OCI-LY1 (cell line): ENCODE results near the gene KCNIP3.
"Not testable (repeated sequence)": the region's sequence is repeated elsewhere in the genome, so short reads cannot be mapped to it uniquely, and the experiment has no call there.

ENCODE experiments used
- CTCF ChIP-seq: fragments of 200-600 bp; sonication (generic), shearing (Covaris generic); IDR thresholded peaks from 2 replicates; pipeline ENCODE4 v1.5.1; 2017; ENCODE audit warnings: mild to moderate bottlenecking, antibody characterized with exemption, low read length, moderate library complexity, mixed read lengths
- EZH2 ChIP-seq: fragments of 200-600 bp; sonication (generic), shearing (Covaris generic); IDR thresholded peaks from 2 replicates; pipeline ENCODE4 v1.8.0; 2017; ENCODE audit warnings: borderline replicate concordance, mixed run types, mild to moderate bottlenecking, antibody characterized with exemption, low read length, moderate library complexity, mixed read lengths

DNA sequence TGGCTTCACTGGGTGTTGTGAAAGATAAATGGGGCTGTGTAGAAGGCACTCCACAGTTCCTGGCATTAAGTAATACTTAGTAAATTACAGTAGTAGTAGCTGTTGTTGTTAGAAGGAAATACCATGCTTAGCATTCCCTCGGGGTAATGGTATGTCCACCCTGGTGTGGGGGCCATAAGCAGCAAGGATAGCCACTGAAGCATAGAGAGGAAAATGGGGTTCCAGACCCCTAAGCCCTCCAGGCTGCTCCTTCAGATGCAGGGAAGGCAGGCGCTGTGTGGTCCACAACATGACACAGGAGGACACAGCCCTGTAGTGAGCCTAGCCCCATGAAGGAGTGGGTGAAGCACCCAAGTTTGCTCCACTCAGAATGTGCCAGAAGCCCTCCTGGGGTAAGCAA lies 136.8 kb downstream of the KCNIP3 start:
- not testable (repeated sequence) for TF ChIP-seq CTCF, EZH2
